GM18499 (cell line): Measurements from ENCODE around the gene PCNA.
"Not testable (repeated sequence)": the region's sequence is repeated elsewhere in the genome, so short reads cannot be mapped to it uniquely, and the experiment has no call there.

Experiments
- ATAC-seq: cut with Tn5 transposase; IDR thresholded peaks from one replicate; pipeline ENCODE4 v1.9.1; 2021; ENCODE audit warnings: moderate number of reproducible peaks; ENCODE audit not compliant: insufficient read depth, unreplicated experiment

Gene PCNA

DNA sequence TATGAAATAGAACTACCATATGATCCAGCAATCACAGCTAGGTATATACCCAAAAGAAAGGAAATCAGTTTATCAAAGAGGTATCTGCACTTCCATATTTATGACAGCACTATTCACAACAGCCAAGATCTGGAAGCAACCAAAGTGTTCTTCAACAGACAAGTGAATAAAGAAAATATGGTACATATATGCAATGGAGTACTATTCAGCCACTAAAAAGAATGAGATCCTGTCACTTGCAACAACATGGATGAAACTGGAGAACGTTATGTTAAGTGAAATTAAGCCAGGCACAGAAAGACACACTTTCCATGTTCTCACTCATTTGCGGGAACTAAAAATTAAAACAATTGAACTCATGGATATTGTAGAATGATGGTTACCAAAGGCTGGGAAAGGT lies 15.3 kb downstream of the PCNA start:
- ATAC-seq: no peak

- no peak for ATAC-seq
Observed at GRCh38 chr20:5100684-5101347, 18.9 kb downstream of the PCNA start.

DNA sequence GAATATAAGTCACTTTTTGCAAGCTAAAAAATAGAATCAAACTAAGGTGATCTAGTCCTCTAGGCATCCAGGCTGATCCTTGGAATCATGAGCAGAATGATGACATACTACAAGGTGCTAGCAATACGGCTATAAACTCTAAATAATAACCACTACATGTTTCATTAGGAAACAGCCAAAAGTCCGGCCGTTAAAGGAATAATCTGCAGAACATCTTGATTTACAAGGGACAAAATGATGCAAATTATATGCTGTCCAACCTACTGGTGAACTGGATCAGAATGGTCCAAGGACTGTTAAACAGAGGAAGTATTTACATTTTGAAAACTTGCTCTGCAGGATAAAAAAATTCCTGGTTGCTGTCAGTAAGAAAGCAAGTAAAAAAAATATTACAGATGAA lies 19.8 kb downstream of the PCNA start:
- ATAC-seq: not testable (repeated sequence)

- not testable (repeated sequence) for ATAC-seq
Observed at GRCh38 chr20:5099009-5099408, 20.7 kb downstream of the PCNA start.

DNA sequence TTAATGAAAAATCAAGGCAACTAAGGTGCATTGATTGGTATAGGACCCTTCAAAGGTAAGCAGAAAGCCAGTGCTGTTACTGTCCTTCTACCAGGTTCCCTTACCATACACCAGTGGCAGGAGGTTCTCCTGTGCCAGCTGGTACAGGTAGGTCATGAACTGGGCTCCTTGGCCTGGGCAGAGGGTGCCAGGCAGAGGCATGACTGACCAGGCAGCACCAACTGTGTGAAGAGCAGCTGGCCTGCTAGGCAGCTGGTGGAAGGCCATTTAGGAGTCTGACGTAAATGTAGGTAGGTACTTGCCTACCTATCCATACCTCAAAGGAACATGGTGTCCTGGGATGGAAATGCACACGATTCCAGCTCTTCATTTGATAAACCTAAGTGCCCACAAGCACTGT lies 23.3 kb downstream of the PCNA start:
- ATAC-seq: no peak

DNA sequence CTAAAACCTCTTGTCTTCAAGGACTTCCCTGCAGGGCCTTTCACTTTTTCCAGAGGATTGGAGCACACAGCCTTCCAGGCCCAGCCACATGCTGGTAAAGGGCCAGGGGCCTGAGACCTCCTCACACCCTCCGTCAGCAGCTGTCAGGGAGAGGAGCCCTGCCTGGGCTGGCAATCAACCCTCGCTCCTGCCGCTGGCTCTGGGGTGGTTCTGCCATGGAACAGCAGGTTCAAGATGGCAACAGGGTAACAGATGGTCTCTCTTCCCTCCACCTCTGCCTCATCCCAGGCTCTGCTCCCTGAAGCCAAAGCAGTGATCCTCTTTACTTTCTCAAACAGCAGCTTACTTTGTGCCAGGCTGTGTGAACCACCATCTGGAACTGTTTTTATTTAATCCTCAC lies 23.8 kb downstream of the PCNA start:
- no peak for ATAC-seq

- ATAC-seq: no peak
Observed at GRCh38 chr20:5095454-5095853, 24.3 kb downstream of the PCNA start.

DNA sequence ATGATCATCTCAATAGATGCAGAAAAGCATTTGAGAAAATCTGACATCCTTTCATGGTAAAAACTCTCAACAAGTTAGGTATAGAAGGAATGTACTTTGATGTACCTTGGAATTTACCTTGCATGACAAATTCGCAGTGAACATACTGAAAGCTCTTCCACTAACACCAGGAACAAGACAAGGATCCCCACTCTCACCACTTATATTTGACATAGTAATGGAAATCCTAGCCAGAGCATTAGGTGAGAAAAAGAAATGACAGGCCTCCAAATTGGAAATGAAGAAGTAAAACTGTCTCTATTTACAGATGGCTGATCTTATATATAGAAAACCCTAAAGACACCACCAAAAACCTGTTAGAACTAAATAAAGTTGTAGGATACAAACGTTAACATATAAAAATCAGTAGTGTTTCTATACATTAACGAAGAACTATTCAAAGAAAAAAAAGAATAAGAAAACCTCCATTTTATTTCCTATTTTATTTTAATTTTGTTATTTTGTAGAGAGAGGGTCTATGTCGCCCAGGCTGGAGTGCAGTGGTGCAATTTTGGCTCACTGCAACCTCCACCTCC lies 26.9 kb downstream of the PCNA start:
- ATAC-seq: no peak

DNA sequence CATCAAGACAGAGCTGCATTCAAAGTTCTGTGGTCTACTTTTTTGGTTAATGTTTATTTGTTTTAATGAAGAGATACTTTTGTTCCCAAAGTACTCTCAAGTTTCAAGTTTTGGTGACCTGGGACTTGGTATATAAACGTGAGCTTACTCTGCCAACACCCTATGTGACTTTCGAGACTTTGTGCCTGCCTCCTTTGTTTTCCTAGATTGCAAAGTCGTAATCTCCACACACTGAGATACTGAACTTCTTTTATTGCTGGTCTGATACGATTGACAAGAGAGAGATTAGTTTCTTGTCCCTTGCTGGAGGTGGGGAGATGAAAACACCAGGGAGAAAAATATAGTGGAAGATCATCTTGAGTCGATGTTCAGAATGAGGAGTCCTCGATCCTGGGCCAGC lies 27.9 kb downstream of the PCNA start:
- ATAC-seq: no peak

DNA sequence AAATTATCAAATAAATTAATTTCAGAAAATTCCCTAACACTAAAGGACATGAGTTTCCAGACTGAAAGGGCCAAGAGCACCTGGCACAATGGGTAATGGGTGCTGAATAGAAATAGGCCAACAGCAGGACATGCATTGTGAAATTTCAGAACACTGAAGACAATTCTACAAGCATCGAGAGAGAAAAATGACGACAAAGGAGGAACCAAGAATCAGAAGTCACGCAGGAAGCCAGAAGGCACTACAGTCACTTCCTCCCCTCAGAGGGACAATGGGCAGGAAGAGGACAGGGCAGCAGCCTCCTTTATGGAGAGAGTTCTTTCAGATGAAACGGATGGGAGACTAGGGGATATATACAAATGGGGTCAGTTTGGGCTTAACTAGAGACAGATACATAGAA lies 29.6 kb downstream of the PCNA start:
- ATAC-seq: no peak

DNA sequence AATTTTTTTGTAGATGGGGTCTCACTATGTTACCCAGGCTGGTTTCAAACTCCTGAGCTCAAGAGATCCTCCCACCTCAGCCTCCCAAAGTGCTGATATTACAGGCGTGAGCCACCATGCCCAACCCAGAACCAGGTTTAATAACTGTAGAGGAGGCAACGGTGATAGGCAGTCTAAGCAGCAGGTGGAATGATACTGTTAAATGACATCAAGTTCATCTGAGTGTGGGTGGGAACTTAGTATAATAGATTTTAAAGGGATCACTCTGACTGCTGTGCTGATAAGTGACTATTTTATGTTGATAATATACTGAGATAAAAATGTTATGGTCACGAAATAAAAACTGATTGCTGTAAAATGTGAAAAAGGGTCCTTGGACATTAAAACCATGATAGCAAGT lies 31.1 kb downstream of the PCNA start:
- no peak for ATAC-seq

- no peak for ATAC-seq
Observed at GRCh38 chr20:5085380-5085779, 34.4 kb downstream of the PCNA start.

GRCh38 chr20:5080384-5080877 lies 39.3 kb downstream of the PCNA start:
- ATAC-seq: no peak

DNA sequence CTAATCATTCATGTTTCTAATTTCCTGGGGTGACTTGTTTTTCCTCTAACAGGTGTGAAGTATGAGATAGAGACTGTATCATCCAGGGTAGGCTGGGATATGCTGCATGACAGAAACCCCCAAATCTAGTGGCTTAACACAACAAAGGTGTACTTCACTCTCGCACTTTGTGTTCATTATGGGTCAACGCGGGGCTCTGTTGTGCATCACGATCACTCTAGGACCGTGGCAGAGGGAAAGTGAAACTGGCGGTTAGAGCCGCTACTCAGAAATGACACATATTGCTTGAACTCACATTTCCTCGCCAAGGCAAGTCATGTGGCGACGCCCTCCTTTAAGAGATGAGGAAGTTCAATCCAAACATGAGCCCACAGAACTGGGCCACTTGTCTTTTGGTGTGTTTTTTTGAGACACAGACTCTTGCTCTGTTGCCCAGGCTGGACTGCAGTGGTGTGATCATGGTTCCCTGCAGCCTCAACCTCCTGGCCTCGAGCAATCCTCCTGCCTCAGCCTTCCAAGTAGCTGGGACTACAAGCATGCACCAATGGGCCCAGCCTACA lies 41.3 kb downstream of the PCNA start:
- ATAC-seq: peak; percentile 86

DNA sequence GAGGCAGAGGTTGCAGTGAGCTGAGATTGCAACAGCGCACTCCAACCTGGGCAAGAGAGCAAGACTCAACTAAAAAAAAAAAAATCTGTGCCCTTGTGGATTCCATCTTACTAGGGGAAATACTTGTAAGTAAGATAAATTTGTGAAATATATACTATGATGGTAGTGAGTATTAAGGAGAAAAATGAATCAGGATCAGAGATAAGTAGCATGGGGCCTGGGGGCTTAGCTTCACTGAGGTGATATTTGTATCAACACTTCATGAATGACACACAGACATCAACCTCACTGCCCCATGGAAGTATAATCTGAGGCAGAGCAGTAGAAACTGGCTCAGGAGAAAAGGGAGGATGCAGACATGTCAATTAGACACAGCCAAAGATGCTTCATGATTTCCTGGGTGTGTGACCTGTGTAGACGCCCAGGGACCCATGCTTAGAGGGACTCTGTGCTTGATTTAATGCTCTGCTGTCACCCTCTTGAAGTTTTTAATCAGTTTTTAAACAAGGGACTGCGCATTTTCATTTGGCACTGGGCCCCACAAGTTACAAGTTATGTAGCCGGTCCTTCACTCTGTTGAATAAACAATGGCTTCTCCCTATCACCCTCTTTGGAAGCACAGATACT lies 41.9 kb downstream of the PCNA start:
- no peak for ATAC-seq

DNA sequence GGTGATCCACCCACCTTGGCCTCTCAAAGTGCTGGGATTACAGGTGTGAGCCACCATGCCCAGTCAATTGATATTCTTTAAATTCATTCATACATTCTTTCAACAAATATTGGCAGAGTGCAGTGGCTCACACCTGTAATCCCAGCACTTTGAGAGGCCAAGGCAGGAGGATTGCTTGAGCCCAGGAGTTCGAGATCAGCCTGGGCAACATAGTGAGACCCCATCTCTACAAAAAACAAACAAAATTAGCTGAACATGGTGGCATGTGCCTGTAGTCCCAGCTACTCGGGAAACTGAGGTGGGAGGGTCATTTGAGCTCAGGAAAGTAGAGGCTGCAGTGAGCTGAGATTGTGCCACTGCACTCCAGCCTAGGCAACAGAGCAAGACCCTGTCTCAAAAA lies 42.8 kb downstream of the PCNA start:
- not testable (repeated sequence) for ATAC-seq

DNA sequence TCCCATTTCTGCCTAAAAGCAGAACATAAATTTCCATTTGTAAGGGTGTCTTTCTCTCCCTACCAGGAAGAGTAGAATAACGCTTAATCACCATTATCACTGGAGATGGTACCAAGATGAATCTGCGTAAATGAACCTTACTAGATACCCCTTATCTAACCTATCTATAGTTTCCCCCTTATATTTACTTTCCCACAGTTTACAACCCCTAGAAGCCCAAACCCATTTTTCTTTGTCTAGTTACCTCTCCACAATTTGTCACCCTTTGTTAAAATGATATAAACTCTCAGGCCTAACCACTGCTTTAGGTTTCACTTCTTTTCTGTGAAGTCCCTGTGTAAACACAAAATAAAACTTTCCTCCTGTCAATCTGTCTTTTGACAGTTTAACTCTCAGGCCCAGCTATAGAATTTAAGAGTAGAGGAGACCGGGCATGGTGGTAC lies 45.5 kb downstream of the PCNA start:
- no peak for ATAC-seq

GRCh38 chr20:5073660-5074231 lies 46.0 kb downstream of the PCNA start:
- ATAC-seq: no peak

DNA sequence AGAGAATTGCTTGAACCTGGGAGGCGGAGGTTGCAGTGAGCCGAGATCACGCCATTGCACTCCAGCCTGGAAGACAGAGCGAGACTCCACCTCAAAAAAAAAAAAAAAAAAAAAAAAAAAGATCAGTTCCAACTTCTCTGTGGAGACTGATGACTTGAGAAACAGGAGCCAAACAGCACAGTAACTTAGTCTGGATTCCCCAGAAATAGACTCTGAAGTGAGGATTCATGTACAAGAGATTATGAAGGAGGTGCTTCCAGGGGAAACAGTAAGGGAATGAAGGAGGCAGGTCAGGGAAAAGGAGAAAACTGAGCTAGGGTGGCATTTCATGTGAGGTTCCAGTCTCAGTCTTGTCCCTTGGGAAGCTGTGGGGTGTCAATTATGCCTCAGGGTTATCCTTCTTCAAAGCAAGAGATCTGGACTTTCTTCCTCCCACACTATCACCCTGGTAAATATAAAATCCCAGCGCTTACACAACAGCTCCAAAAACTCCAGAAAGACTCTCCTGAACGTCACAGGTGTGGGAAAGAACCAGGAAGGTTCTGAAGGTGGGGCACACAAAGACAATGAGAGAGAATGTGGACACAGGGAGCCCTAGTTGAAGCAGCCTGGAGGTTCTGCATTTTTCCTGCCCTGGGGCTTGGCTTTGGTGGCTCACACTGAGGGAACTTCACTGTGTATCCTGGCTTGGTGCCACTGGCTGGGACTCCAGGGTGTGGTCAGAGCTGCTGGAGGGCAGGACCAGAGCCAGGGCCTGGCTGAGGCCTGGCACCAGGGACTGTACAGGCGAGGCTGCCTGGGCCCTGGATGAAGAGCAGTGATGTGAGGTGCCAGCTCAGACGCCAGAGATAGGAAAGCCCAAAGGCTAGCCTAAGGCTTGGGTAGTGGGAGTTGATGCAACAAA lies 46.8 kb downstream of the PCNA start:
- ATAC-seq: no peak

GRCh38 chr20:5071942-5072341 lies 47.8 kb downstream of the PCNA start:
- not testable (repeated sequence) for ATAC-seq
